Osteoblast (primary cell): ENCODE measurements around the gene SHROOM3. TPM values are rescaled to one million over a fixed set of nuclear protein-coding genes. Genes with fewer than 3 reads are reported as not detected.

Experiments
- DNase-seq: peaks from one replicate; pipeline ENCODE4 v3.0.0; 2011; ENCODE audit warnings: low spot score, mixed read lengths; ENCODE audit not compliant: insufficient read length; ENCODE audit errors: missing footprints
- H2AFZ ChIP-seq: 2 replicates; pipeline ENCODE4 v1.6.0; 2011; ENCODE audit warnings: mild to moderate bottlenecking, low read length
- H3K27ac ChIP-seq: 2 replicates; pipeline ENCODE4 v1.5.1; 2011; ENCODE audit warnings: mild to moderate bottlenecking, low read depth, low read length, moderate library complexity
- H3K27me3 ChIP-seq: 2 replicates; pipeline ENCODE4 v1.6.0; 2012; ENCODE audit warnings: mild to moderate bottlenecking, control low read depth, inconsistent platforms, low read length, moderate library complexity; ENCODE audit not compliant: insufficient read depth
- H3K36me3 ChIP-seq: 2 replicates; pipeline ENCODE4 v1.5.1; 2011; ENCODE audit warnings: mild to moderate bottlenecking, low read length, control low read depth, moderate library complexity; ENCODE audit not compliant: insufficient read depth
- H3K4me1 ChIP-seq: 2 replicates; pipeline ENCODE4 v1.5.1; 2011; ENCODE audit warnings: mild to moderate bottlenecking, low read length, control low read depth, moderate library complexity; ENCODE audit not compliant: insufficient read depth
- H3K4me2 ChIP-seq: 2 replicates; pipeline ENCODE4 v1.6.0; 2011; ENCODE audit warnings: mild to moderate bottlenecking, low read length; ENCODE audit not compliant: insufficient read depth
- H3K4me3 ChIP-seq: fragments of 200-600 bp; sonication (generic); 3 replicates; pipeline ENCODE4 v1.5.1; 2012; ENCODE audit warnings: mild to moderate bottlenecking, low read length, inconsistent platforms; ENCODE audit not compliant: insufficient read depth
- H3K79me2 ChIP-seq: 2 replicates; pipeline ENCODE4 v1.6.0; 2012; ENCODE audit warnings: mild to moderate bottlenecking, low read length, control low read depth, inconsistent platforms; ENCODE audit not compliant: insufficient read depth
- H3K9me3 ChIP-seq: 2 replicates; pipeline ENCODE4 v1.5.1; 2011; ENCODE audit warnings: low read depth, low read length, control low read depth
- H4K20me1 ChIP-seq: 2 replicates; pipeline ENCODE4 v1.6.0; 2012; ENCODE audit warnings: mild to moderate bottlenecking, low read length, control low read depth; ENCODE audit not compliant: insufficient read depth
- total RNA-seq: library from RNA; depleted of rRNA; stranded (reverse); fragments of >200 nt; gene quantifications from 2 replicates; pipeline ENCODE4 v1.2.3, GENCODE V29; 2012
- TF ChIP-seq, protein P1 (sequence below): IDR thresholded peaks from 2 replicates; pipeline ENCODE4 v1.5.1; 2011; ENCODE audit warnings: mild to moderate bottlenecking, low read depth, low read length, moderate library complexity; ENCODE audit errors: extremely low read depth

The SHROOM3 gene
- total RNA-seq, 1 donor: 9.8 TPM

DNA sequence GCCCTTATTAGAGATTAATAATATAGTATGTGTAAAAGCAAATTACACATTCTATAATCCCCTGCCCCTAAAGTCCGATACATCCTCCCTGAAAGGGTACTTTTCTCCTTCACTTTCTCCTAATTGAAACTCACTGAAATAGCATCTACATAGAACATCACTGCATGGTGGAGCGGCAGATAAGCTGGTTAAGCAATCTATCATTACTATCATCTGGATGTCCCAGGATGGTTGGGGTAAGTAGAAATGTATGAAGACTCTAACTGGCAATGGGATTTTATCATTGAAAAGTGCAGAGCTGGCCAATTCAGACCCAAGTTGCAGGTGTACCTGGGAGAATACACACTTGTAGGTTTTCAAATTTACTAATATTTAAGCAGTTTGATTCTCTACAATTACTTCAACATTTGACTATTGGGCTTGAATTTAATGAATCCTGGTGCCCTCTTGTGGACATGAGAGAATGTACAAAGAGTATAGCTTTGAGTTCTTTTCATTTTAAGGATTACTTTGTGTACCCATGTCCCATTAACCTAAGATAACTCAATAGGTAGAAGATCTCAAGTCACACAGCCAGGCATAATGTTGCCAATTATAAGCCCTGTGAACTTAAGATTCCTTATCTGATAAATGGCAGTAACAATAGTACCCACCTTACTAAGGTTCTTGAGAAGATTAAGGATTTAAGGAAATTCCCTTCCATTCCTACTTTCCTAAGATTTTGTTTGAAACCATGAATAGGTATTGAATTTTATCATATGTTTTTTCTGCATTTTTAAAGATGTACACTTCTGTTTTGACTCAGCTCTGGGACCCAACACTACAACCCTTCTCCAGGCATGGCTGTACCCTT lies 69.8 kb downstream of the SHROOM3 start:
- H4K20me1 ChIP-seq: no peaks in the 10 kb centered on the region
- DNase-seq: peak; percentile 90

GRCh38 chr4:76511947-76512346 lies 76.9 kb downstream of the SHROOM3 start:
- no peak overlapping the region for H3K4me2 ChIP-seq
- no peak for DNase-seq
- no peak overlapping the region for H2AFZ ChIP-seq
- no peaks in the 10 kb centered on the region for H3K9me3 ChIP-seq
- H4K20me1 ChIP-seq: no peaks in the 10 kb centered on the region
- no peaks in the 10 kb centered on the region for H3K27me3 ChIP-seq
- no peaks in the 10 kb centered on the region for H3K79me2 ChIP-seq
- TF ChIP-seq, protein P1, sequence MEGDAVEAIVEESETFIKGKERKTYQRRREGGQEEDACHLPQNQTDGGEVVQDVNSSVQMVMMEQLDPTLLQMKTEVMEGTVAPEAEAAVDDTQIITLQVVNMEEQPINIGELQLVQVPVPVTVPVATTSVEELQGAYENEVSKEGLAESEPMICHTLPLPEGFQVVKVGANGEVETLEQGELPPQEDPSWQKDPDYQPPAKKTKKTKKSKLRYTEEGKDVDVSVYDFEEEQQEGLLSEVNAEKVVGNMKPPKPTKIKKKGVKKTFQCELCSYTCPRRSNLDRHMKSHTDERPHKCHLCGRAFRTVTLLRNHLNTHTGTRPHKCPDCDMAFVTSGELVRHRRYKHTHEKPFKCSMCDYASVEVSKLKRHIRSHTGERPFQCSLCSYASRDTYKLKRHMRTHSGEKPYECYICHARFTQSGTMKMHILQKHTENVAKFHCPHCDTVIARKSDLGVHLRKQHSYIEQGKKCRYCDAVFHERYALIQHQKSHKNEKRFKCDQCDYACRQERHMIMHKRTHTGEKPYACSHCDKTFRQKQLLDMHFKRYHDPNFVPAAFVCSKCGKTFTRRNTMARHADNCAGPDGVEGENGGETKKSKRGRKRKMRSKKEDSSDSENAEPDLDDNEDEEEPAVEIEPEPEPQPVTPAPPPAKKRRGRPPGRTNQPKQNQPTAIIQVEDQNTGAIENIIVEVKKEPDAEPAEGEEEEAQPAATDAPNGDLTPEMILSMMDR: no peak
- H3K4me1 ChIP-seq: no peaks in the 10 kb centered on the region
- H3K27ac ChIP-seq: no peak overlapping the region
- H3K36me3 ChIP-seq: no peaks in the 10 kb centered on the region
- H3K4me3 ChIP-seq: no peak overlapping the region

More for the DNA sequence above, 69.8 kb downstream of the SHROOM3 start:
- Histone ChIP-seq H3K27me3 (peaks cover 20% of the 10 kb centered on the region), H3K4me3 (no peak overlapping the region), H3K27ac (no peak overlapping the region), H3K79me2 (no peaks in the 10 kb centered on the region), H3K36me3 (no peaks in the 10 kb centered on the region), H2AFZ (no peak overlapping the region), H3K4me1 (no peaks in the 10 kb centered on the region), H3K9me3 (no peaks in the 10 kb centered on the region), H3K4me2 (no peak overlapping the region)
- TF ChIP-seq, protein P1: peak; percentile 69

GRCh38 chr4:76513482-76513881 lies 78.5 kb downstream of the SHROOM3 start:
- Histone ChIP-seq H3K36me3 (no peaks in the 10 kb centered on the region), H4K20me1 (no peaks in the 10 kb centered on the region), H3K27ac (no peak overlapping the region), H3K9me3 (no peaks in the 10 kb centered on the region), H3K4me1 (no peaks in the 10 kb centered on the region), H3K4me3 (no peak overlapping the region), H2AFZ (no peak overlapping the region), H3K79me2 (no peaks in the 10 kb centered on the region), H3K27me3 (no peaks in the 10 kb centered on the region), H3K4me2 (no peak overlapping the region)
- DNase-seq: no peak
- TF ChIP-seq, protein P1: no peak

DNA sequence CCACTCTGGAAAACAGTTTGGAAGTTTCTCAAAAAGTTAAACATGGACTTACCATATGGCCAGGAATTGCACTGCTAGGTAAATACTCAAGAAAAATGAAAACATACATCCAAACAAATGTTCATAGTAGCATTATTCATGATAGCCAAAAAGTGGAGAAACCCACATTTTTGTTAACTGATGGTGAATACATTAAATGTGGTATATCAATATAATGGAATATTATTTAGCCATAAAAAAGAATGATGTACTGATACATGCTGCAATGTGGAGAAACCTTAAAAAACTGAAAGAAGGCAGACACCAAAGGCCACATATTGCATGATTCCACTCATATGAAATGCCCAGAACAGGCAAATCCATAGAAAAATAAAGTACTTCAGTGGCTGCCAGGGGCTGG lies 79.1 kb downstream of the SHROOM3 start:
- Histone ChIP-seq H3K4me3 (no peak overlapping the region), H3K36me3 (no peaks in the 10 kb centered on the region), H4K20me1 (no peaks in the 10 kb centered on the region), H3K79me2 (no peaks in the 10 kb centered on the region), H3K27me3 (no peaks in the 10 kb centered on the region), H3K4me1 (no peaks in the 10 kb centered on the region), H2AFZ (no peak overlapping the region), H3K9me3 (no peaks in the 10 kb centered on the region), H3K27ac (no peak overlapping the region), H3K4me2 (no peak overlapping the region)
- TF ChIP-seq, protein P1: no peak
- DNase-seq: no peak
